ENCODE measurements around the gene LEF1. TPM values are rescaled to one million over a fixed set of nuclear protein-coding genes. Genes with fewer than 3 reads are reported as not detected.

Gene LEF1
- total RNA-seq, 1 donor from 2014 or later, result 16.6 TPM

- Histone ChIP-seq H3K4me2 (ENCODE audit: low read length) (no peak overlapping the region), H3K79me2 (ENCODE audit: insufficient read depth, low read length) (no peaks in the 10 kb centered on the region), H3K4me3 (ENCODE audit: insufficient read depth, low read depth, low read length) (no peak overlapping the region), H2AFZ (ENCODE audit: low read depth, low read length) (no peak overlapping the region), H4K20me1 (ENCODE audit: insufficient read depth, low read length) (no peaks in the 10 kb centered on the region), H3K36me3 (ENCODE audit: insufficient read depth, low read length) (no peaks in the 10 kb centered on the region), H3K4me1 (ENCODE audit: insufficient read depth, low read length) (peaks cover 10% of the 10 kb centered on the region), H3K9me3 (ENCODE audit: insufficient read depth, low read depth, low read length) (no peaks in the 10 kb centered on the region), H3K9ac (ENCODE audit: low read length) (no peak overlapping the region), H3K27me3 (ENCODE audit: insufficient read depth, low read length) (no peaks in the 10 kb centered on the region), H3K27ac (ENCODE audit: low read depth, low read length) (no peak overlapping the region)
- H3K4me1 Mint-ChIP-seq (ENCODE audit: low read depth, unreplicated experiment), result peaks cover 37% of the 10 kb centered on the region
- FAIRE-seq (no peak), DNase-seq (ENCODE audit: low read depth) (no peak)
- H3K27ac Mint-ChIP-seq (ENCODE audit: unreplicated experiment), result no peak overlapping the region
- H3K36me3 Mint-ChIP-seq (ENCODE audit: low read depth, unreplicated experiment), result peaks cover 11% of the 10 kb centered on the region
- TF ChIP-seq CTCF (IDR thresholded peaks at IDR 0.05; ENCODE audit: insufficient read depth, low read depth, low read length) (no peak), EZH2 (IDR thresholded peaks at IDR 0.05; ENCODE audit: insufficient read depth, low read length) (no peak)
- H3K4me3 Mint-ChIP-seq (ENCODE audit: unreplicated experiment), result no peak overlapping the region
- H3K9me3 Mint-ChIP-seq (ENCODE audit: unreplicated experiment), result no peaks in the 10 kb centered on the region
- no peaks in the 10 kb centered on the region for H3K27me3 Mint-ChIP-seq (ENCODE audit: low read depth, unreplicated experiment)
Measured at GRCh38 chr4:108056418-108056817, 112.3 kb downstream of the LEF1 start.

- peaks cover 33% of the 10 kb centered on the region for H3K4me1 Mint-ChIP-seq (ENCODE audit: low read depth, unreplicated experiment)
- peaks cover 10% of the 10 kb centered on the region for H3K4me1 ChIP-seq (ENCODE audit: insufficient read depth, low read length)
- no peak overlapping the region for H3K27ac Mint-ChIP-seq (ENCODE audit: unreplicated experiment)
- no peaks in the 10 kb centered on the region for H3K9me3 Mint-ChIP-seq (ENCODE audit: unreplicated experiment)
- no peak overlapping the region for H3K27ac ChIP-seq (ENCODE audit: low read depth, low read length)
- peaks cover 11% of the 10 kb centered on the region for H3K36me3 Mint-ChIP-seq (ENCODE audit: low read depth, unreplicated experiment)
- no peaks in the 10 kb centered on the region for H3K79me2 ChIP-seq (ENCODE audit: insufficient read depth, low read length)
- H3K36me3 ChIP-seq (ENCODE audit: insufficient read depth, low read length), result no peaks in the 10 kb centered on the region
- H2AFZ ChIP-seq (ENCODE audit: low read depth, low read length), result no peak overlapping the region
- H3K4me3 ChIP-seq (ENCODE audit: insufficient read depth, low read depth, low read length), result no peak overlapping the region
- H3K27me3 Mint-ChIP-seq (ENCODE audit: low read depth, unreplicated experiment), result no peaks in the 10 kb centered on the region
- H3K9ac ChIP-seq (ENCODE audit: low read length), result no peak overlapping the region
- no peak overlapping the region for H3K4me2 ChIP-seq (ENCODE audit: low read length)
- DNase-seq (ENCODE audit: low read depth) (no peak), FAIRE-seq (no peak)
- H3K9me3 ChIP-seq (ENCODE audit: insufficient read depth, low read depth, low read length), result no peaks in the 10 kb centered on the region
- H3K4me3 Mint-ChIP-seq (ENCODE audit: unreplicated experiment), result no peak overlapping the region
- no peaks in the 10 kb centered on the region for H4K20me1 ChIP-seq (ENCODE audit: insufficient read depth, low read length)
- TF ChIP-seq EZH2 (IDR thresholded peaks at IDR 0.05; ENCODE audit: insufficient read depth, low read length) (no peak), CTCF (IDR thresholded peaks at IDR 0.05; ENCODE audit: insufficient read depth, low read depth, low read length) (no peak)
- H3K27me3 ChIP-seq (ENCODE audit: insufficient read depth, low read length), result no peaks in the 10 kb centered on the region
Measured at GRCh38 chr4:108055787-108056186, 112.9 kb downstream of the LEF1 start.

- no peaks in the 10 kb centered on the region for H3K27me3 ChIP-seq (ENCODE audit: insufficient read depth, low read length)
- H3K27ac ChIP-seq (ENCODE audit: low read depth, low read length), result no peak overlapping the region
Measured at GRCh38 chr4:108054025-108054638, 114.6 kb downstream of the LEF1 start.

More at GRCh38 chr4:108054025-108054638, 114.6 kb downstream of the LEF1 start:
- H3K9me3 Mint-ChIP-seq (ENCODE audit: unreplicated experiment), result no peaks in the 10 kb centered on the region
- FAIRE-seq (no peak), DNase-seq (ENCODE audit: low read depth) (no peak)
- H3K27me3 Mint-ChIP-seq (ENCODE audit: low read depth, unreplicated experiment), result peaks cover 3% of the 10 kb centered on the region
- H3K36me3 ChIP-seq (ENCODE audit: insufficient read depth, low read length), result no peaks in the 10 kb centered on the region
- H3K27ac Mint-ChIP-seq (ENCODE audit: unreplicated experiment), result no peak overlapping the region
- no peaks in the 10 kb centered on the region for H3K9me3 ChIP-seq (ENCODE audit: insufficient read depth, low read depth, low read length)
- H2AFZ ChIP-seq (ENCODE audit: low read depth, low read length), result no peak overlapping the region
- peaks cover 8% of the 10 kb centered on the region for H3K4me1 ChIP-seq (ENCODE audit: insufficient read depth, low read length)
- no peaks in the 10 kb centered on the region for H3K79me2 ChIP-seq (ENCODE audit: insufficient read depth, low read length)
- H3K4me1 Mint-ChIP-seq (ENCODE audit: low read depth, unreplicated experiment), result peaks cover 20% of the 10 kb centered on the region
- no peak overlapping the region for H3K9ac ChIP-seq (ENCODE audit: low read length)
- no peak overlapping the region for H3K4me2 ChIP-seq (ENCODE audit: low read length)
- H4K20me1 ChIP-seq (ENCODE audit: insufficient read depth, low read length), result no peaks in the 10 kb centered on the region
- TF ChIP-seq CTCF (IDR thresholded peaks at IDR 0.05; ENCODE audit: insufficient read depth, low read depth, low read length), result no peak
- H3K36me3 Mint-ChIP-seq (ENCODE audit: low read depth, unreplicated experiment), result peaks cover 17% of the 10 kb centered on the region
- H3K4me3 Mint-ChIP-seq (ENCODE audit: unreplicated experiment), result no peak overlapping the region
- no peak overlapping the region for H3K4me3 ChIP-seq (ENCODE audit: insufficient read depth, low read depth, low read length)
